IMR-90 (cell line): ENCODE results near the gene FEM1B. TPM values are rescaled to one million over a fixed set of nuclear protein-coding genes. Genes with fewer than 3 reads are reported as not detected.

ENCODE experiments used
- ATAC-seq: fragments of 200-7000 bp; cut with Tn5 transposase; 2 replicates; pipeline ENCODE4 v1.9.1; 2020; ENCODE audit warnings: low read depth, mild to moderate bottlenecking, moderate library complexity
- BruUV-seq: library from RNA; stranded (reverse); fragments of 400-500 nt; replicated peaks from 2 replicates; lab custom pipeline; 2021; lab: Mats Ljungman, UMichigan
- CTCF ChIA-PET: fragments of 300-600 bp; formaldehyde crosslinking; extraction: SDS; loops from one replicate; lab custom pipeline; 2021; ENCODE audit warnings: antibody characterized with exemption; lab: Yijun Ruan, JAX
- POLR2A ChIA-PET: fragments of 300-600 bp; sonication (Branson Sonifier 250); formaldehyde crosslinking; loops from one replicate; lab custom pipeline; 2022; ENCODE audit warnings: antibody characterized with exemption; ENCODE audit not compliant: unreplicated experiment; lab: Charles Lee
- DNase-seq: peaks from one replicate; pipeline ENCODE4 v3.0.0; 2013
- H2AFZ ChIP-seq: replicated peaks from 2 replicates; pipeline ENCODE3; 2013; ENCODE audit warnings: low read length, mild to moderate bottlenecking; ENCODE audit not compliant: poor library complexity
- H2AK5ac ChIP-seq: 2 replicates; pipeline ENCODE4 v1.6.1; 2013; ENCODE audit warnings: low read depth, low read length, inconsistent platforms
- H2AK9ac ChIP-seq: replicated peaks from 2 replicates; pipeline ENCODE3; 2013; ENCODE audit warnings: mild to moderate bottlenecking, low read depth, low read length, moderate library complexity; ENCODE audit not compliant: poor library complexity
- H2BK120ac ChIP-seq: 2 replicates; pipeline ENCODE4 v1.6.1; 2013; ENCODE audit warnings: low read depth, low read length, inconsistent platforms
- H2BK15ac ChIP-seq: 3 replicates; pipeline ENCODE4 v1.6.1; 2013; ENCODE audit warnings: low read depth, low read length, inconsistent platforms
- H2BK20ac ChIP-seq: 2 replicates; pipeline ENCODE4 v1.6.1; 2013; ENCODE audit warnings: low read depth, mild to moderate bottlenecking, inconsistent platforms, low read length, moderate library complexity
- H2BK5ac ChIP-seq: 2 replicates; pipeline ENCODE4 v1.6.1; 2013; ENCODE audit warnings: mild to moderate bottlenecking, low read depth, low read length, inconsistent platforms; ENCODE audit not compliant: poor library complexity, severe bottlenecking
- H3K14ac ChIP-seq: replicated peaks from 2 replicates; pipeline ENCODE4 v1.6.1; 2013; ENCODE audit warnings: low read depth, low read length, inconsistent platforms
- H3K18ac ChIP-seq: 2 replicates; pipeline ENCODE4 v1.6.1; 2013; ENCODE audit warnings: low read depth, low read length, control low read depth
- H3K23ac ChIP-seq: 2 replicates; pipeline ENCODE4 v1.6.1; 2013; ENCODE audit warnings: low read depth, low read length, inconsistent platforms
- H3K27ac ChIP-seq: 2 replicates; pipeline ENCODE4 v1.5.1; 2013; ENCODE audit warnings: mild to moderate bottlenecking, control low read depth, low read length; ENCODE audit not compliant: insufficient read depth
- H3K27me3 ChIP-seq: 2 replicates; pipeline ENCODE4 v1.6.1; 2013; ENCODE audit warnings: low read length; ENCODE audit not compliant: control insufficient read depth, insufficient read depth
- H3K36me3 ChIP-seq: 2 replicates; pipeline ENCODE4 v1.6.1; 2013; ENCODE audit warnings: low read length, mixed read lengths; ENCODE audit not compliant: control insufficient read depth, insufficient read depth
- H3K4ac ChIP-seq: 2 replicates; pipeline ENCODE4 v1.6.1; 2013; ENCODE audit warnings: low read depth, low read length, inconsistent platforms
- H3K4me1 ChIP-seq: 2 replicates; pipeline ENCODE4 v1.6.1; 2013; ENCODE audit warnings: low read length, mixed read lengths; ENCODE audit not compliant: control insufficient read depth, insufficient read depth
- H3K4me2 ChIP-seq: 2 replicates; pipeline ENCODE4 v1.6.1; 2013; ENCODE audit warnings: low read depth, mild to moderate bottlenecking, control low read depth, low read length, moderate library complexity
- H3K4me3 ChIP-seq: 2 replicates; pipeline ENCODE4 v1.5.1; 2013; ENCODE audit warnings: low read depth, mild to moderate bottlenecking, control low read depth, low read length, moderate library complexity; ENCODE audit not compliant: insufficient read depth
- H3K56ac ChIP-seq: 2 replicates; pipeline ENCODE4 v1.6.1; 2013; ENCODE audit warnings: low read length, inconsistent platforms; ENCODE audit not compliant: insufficient read depth; ENCODE audit errors: extremely low read depth
- H3K79me1 ChIP-seq, 2 experiments: 2 replicates each; pipeline ENCODE4 v1.6.1; 2013; ENCODE audit warnings: low read length in 2 of 2, inconsistent platforms in 1 of 2, low read depth in 1 of 2
- H3K9ac ChIP-seq: 2 replicates; pipeline ENCODE4 v1.6.1; 2013; ENCODE audit warnings: low read depth, low read length, control low read depth
- H3K9me1 ChIP-seq: 2 replicates; pipeline ENCODE4 v1.6.1; 2013; ENCODE audit warnings: low read length, inconsistent platforms; ENCODE audit not compliant: insufficient read depth
- H3K9me3 ChIP-seq: 2 replicates; pipeline ENCODE4 v1.6.1; 2013; ENCODE audit warnings: low read length; ENCODE audit not compliant: control insufficient read depth, insufficient read depth
- H4K20me1 ChIP-seq: 2 replicates; pipeline ENCODE4 v1.6.1; 2013; ENCODE audit warnings: low read length, inconsistent platforms; ENCODE audit not compliant: insufficient read depth
- H4K5ac ChIP-seq: 2 replicates; pipeline ENCODE4 v1.6.1; 2013; ENCODE audit warnings: mild to moderate bottlenecking, low read depth, low read length, control low read depth
- H4K8ac ChIP-seq, 2 experiments: 2 replicates each; pipeline ENCODE4 v1.6.1; 2013; ENCODE audit warnings: low read depth in 2 of 2, low read length in 2 of 2, control low read depth in 1 of 2, inconsistent platforms in 1 of 2
- H4K91ac ChIP-seq: 2 replicates; pipeline ENCODE4 v1.6.1; 2013; ENCODE audit warnings: low read depth, low read length, inconsistent platforms; ENCODE audit not compliant: insufficient read depth
- BHLHE40 ChIP-seq: fragments of 150-350 bp; IDR thresholded peaks from 2 replicates; pipeline ENCODE4 v1.6.1; 2016; ENCODE audit warnings: mild to moderate bottlenecking, low read depth, low read length
- CEBPB ChIP-seq: IDR thresholded peaks from 2 replicates; pipeline ENCODE4 v1.6.1; 2012; ENCODE audit warnings: low read depth, low read length, improper control_type of control experiment
- CHD1 ChIP-seq: IDR thresholded peaks from 2 replicates; pipeline ENCODE4 v1.6.1; 2012; ENCODE audit warnings: low read depth, low read length, improper control_type of control experiment
- ELK1 ChIP-seq: fragments of 150-350 bp; IDR thresholded peaks from 2 replicates; pipeline ENCODE4 v1.6.1; 2016; ENCODE audit warnings: low read depth, mild to moderate bottlenecking, low read length, moderate library complexity, borderline replicate concordance
- FOS ChIP-seq: fragments of 150-350 bp; IDR thresholded peaks from 2 replicates; pipeline ENCODE4 v1.6.1; 2016; ENCODE audit warnings: low read depth, low read length
- MAFK ChIP-seq: IDR thresholded peaks from 2 replicates; pipeline ENCODE4 v1.6.1; 2012; ENCODE audit warnings: low read depth, low read length, improper control_type of control experiment
- MAZ ChIP-seq: IDR thresholded peaks from 2 replicates; pipeline ENCODE4 v1.6.1; 2012; ENCODE audit warnings: low read depth, mild to moderate bottlenecking, low read length, improper control_type of control experiment, moderate library complexity, borderline replicate concordance
- MXI1 ChIP-seq: IDR thresholded peaks from 2 replicates; pipeline ENCODE4 v1.6.1; 2012; ENCODE audit warnings: low read depth, mild to moderate bottlenecking, low read length, moderate library complexity, borderline replicate concordance
- NFE2L2 ChIP-seq: fragments of 150-350 bp; IDR thresholded peaks from 2 replicates; pipeline ENCODE4 v1.6.1; 2016; ENCODE audit warnings: low read depth, mild to moderate bottlenecking, low read length
- RAD21 ChIP-seq: IDR thresholded peaks from 2 replicates; pipeline ENCODE4 v1.6.1; 2012; ENCODE audit warnings: low read length, improper control_type of control experiment
- RCOR1 ChIP-seq: IDR thresholded peaks from 2 replicates; pipeline ENCODE4 v1.6.1; 2012; ENCODE audit warnings: mild to moderate bottlenecking, low read length, improper control_type of control experiment; ENCODE audit not compliant: insufficient replicate concordance
- SMC3 ChIP-seq: fragments of 150-350 bp; IDR thresholded peaks from 2 replicates; pipeline ENCODE4 v1.6.1; 2016; ENCODE audit warnings: low read depth, mild to moderate bottlenecking, antibody characterized with exemption, low read length, moderate library complexity
- WGBS, 2 experiments: methylation state at CpG; one replicate each; pipeline versions ENCODE4 v1.1.5 to v1.1.7; 2013; ENCODE audit warnings: missing lambda C conversion rate in 2 of 2; ENCODE audit not compliant: insufficient read length in 1 of 2; ENCODE audit errors: extremely low coverage in 2 of 2; 5-methylcytosine and 5-hydroxymethylcytosine counted together
- dilution Hi-C: fragments of 300-500 bp; cut with HindIII; formaldehyde crosslinking; loops from one replicate; pipeline ENCODE4 v1.14.3; 2018; ENCODE audit warnings: low sequenced_read_pairs; ENCODE audit not compliant: unreplicated experiment
- in situ Hi-C: fragments of 300-500 bp; cut with MboI; formaldehyde crosslinking; loops from 3 replicates; pipeline ENCODE4 v1.14.3; 2019; ENCODE audit warnings: low sequenced_read_pairs, inconsistent platforms, mixed read lengths
- intact Hi-C: fragments of 100-400 bp; cut with micrococcal nuclease; formaldehyde crosslinking; loops from 2 replicates; pipeline ENCODE4 v1.10.0; 2022
- polyA plus RNA-seq, 3 experiments: library from polyadenylated mRNA; depleted of rRNA; stranded (reverse); fragments of >200 nt; gene quantifications; 2 replicates each; pipeline ENCODE4 v1.2.3, GENCODE V29; 2012; ENCODE audit warnings: low replicate concordance in 1 of 3
- total RNA-seq: library from RNA; depleted of rRNA; stranded (reverse); fragments of >200 nt; gene quantifications from 2 replicates; pipeline ENCODE4 v1.2.3, GENCODE V29; 2012
- TF ChIP-seq, protein P1 (sequence below): fragments of 150-350 bp; IDR thresholded peaks from 2 replicates; pipeline ENCODE4 v1.6.1; 2017; ENCODE audit warnings: mild to moderate bottlenecking, antibody characterized with exemption, low read length, low read depth

FEM1B gene
- total and polyA plus RNA-seq, 2 of the 4 experiments (the other 2 are of a cell fraction), result 16.9 to 51.4 TPM

GRCh38 chr15:68276668-68277067 lies 877 bp upstream of the FEM1B start:
- Histone ChIP-seq H3K36me3 (peaks cover 2% of the 10 kb centered on the region; the same call in 1 of the 2 replicates), H4K5ac (peak overlapping the region; percentile 92), H3K9me1 (peaks cover 21% of the 10 kb centered on the region), H2AK9ac (no peak overlapping the region), H4K8ac (peak overlapping the region; percentile 97 to 99), H2AFZ (peak overlapping the region; percentile 99), H3K14ac (peak overlapping the region; percentile 93), H2AK5ac (peak overlapping the region; percentile 82; the same call in 1 of the 2 replicates), H3K23ac (peak overlapping the region; percentile 98), H4K20me1 (peaks cover 38% of the 10 kb centered on the region), H3K9me3 (no peaks in the 10 kb centered on the region), H2BK20ac (peak overlapping the region; percentile 85), H3K27me3 (no peaks in the 10 kb centered on the region), H2BK5ac (peak overlapping the region; percentile 91), H3K4me1 (peaks cover 38% of the 10 kb centered on the region), H2BK120ac (peak overlapping the region; percentile 93), H3K79me1 (peaks cover 17 to 57% of the 10 kb centered on the region in 2 experiments), H3K56ac (peak overlapping the region; percentile 97), H3K4ac (peak overlapping the region; percentile 96), H2BK15ac (peak overlapping the region; percentile 94), H3K4me3 (peak overlapping the region; percentile 86; the same call in 1 of the 2 replicates), H3K18ac (peak overlapping the region; percentile 68; the same call in 1 of the 2 replicates), H3K9ac (peak overlapping the region; percentile 87), H3K4me2 (peak overlapping the region; percentile 88), H3K27ac (peak overlapping the region; percentile 98), H4K91ac (peak overlapping the region; percentile 96)
- WGBS, 2 experiments, result 0% methylated on average over 1 of the region's 3 CpGs; no CpG with 5 or more reads in 1 of the 2 experiments
- ChIA-PET POLR2A (no interaction called here), CTCF (interaction anchor here (0.5 to 1.0 kb wide), 2 partner anchors 24 to 317 kb away, joined by 3 to 4 read pairs; no protein-coding TSS in a partner anchor)
- intact Hi-C loops (no loop called here), dilution Hi-C loops (no loop called here), in situ Hi-C loops (no loop called here)
- ATAC-seq, result no peak
- no peak for DNase-seq
- TF ChIP-seq RAD21, result no peak
- TF ChIP-seq RCOR1, result no peak
- TF ChIP-seq NFE2L2, result no peak
- TF ChIP-seq BHLHE40, result no peak
- TF ChIP-seq FOS, result no peak
- no peak for TF ChIP-seq CEBPB
- TF ChIP-seq MXI1, result no peak
- TF ChIP-seq ELK1, result no peak
- no peak for TF ChIP-seq SMC3
- no peak for TF ChIP-seq MAFK
- TF ChIP-seq CHD1, result no peak
- TF ChIP-seq, protein P1, sequence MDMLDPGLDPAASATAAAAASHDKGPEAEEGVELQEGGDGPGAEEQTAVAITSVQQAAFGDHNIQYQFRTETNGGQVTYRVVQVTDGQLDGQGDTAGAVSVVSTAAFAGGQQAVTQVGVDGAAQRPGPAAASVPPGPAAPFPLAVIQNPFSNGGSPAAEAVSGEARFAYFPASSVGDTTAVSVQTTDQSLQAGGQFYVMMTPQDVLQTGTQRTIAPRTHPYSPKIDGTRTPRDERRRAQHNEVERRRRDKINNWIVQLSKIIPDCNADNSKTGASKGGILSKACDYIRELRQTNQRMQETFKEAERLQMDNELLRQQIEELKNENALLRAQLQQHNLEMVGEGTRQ, result no peak
- TF ChIP-seq MAZ, result no peak
- BruUV-seq, result no TSS peak
